Upper lobe of right lung (tissue), 1 donor: ENCODE measurements around the gene C3orf52. TPM values are rescaled to one million over a fixed set of nuclear protein-coding genes. Genes with fewer than 3 reads are reported as not detected.

Experiments
- ATAC-seq: fragments of 200-7000 bp; cut with Tn5 transposase; one replicate; pipeline ENCODE4 v1.9.1; 2020; ENCODE audit warnings: mild to moderate bottlenecking, moderate library complexity
- DNase-seq: peaks from one replicate; pipeline ENCODE4 v3.0.0-alpha.2; 2020
- H3K27ac ChIP-seq: fragments of 200-600 bp; one replicate; pipeline ENCODE4 v1.8.0; 2022
- H3K27me3 ChIP-seq: fragments of 200-600 bp; one replicate; pipeline ENCODE4 v1.8.0; 2022; ENCODE audit warnings: mild to moderate bottlenecking
- H3K36me3 ChIP-seq: fragments of 200-600 bp; one replicate; pipeline ENCODE4 v1.8.0; 2022
- H3K4me1 ChIP-seq: fragments of 200-600 bp; one replicate; pipeline ENCODE4 v1.8.0; 2022
- H3K4me3 ChIP-seq: fragments of 200-600 bp; one replicate; pipeline ENCODE4 v1.8.0; 2022; ENCODE audit warnings: mild to moderate bottlenecking
- H3K9me3 ChIP-seq: fragments of 200-600 bp; one replicate; pipeline ENCODE4 v1.8.0; 2022
- intact Hi-C: fragments of 100-400 bp; cut with DNase I; formaldehyde crosslinking; loops from one replicate; pipeline ENCODE4 v1.11.0; 2022
- total RNA-seq: library from RNA; stranded (reverse); fragmentation: NEBNext Ultra II Directional; extraction: Animal tissue kit (Norgen Biotek cat#: 25700); gene quantifications from one replicate; pipeline ENCODE4 v1.2.1, GENCODE V29; 2021
- TF ChIP-seq, protein P1 (sequence below): fragments of 200-600 bp; IDR thresholded peaks from one replicate; pipeline ENCODE4 v1.8.0; 2022; ENCODE audit warnings: antibody characterized with exemption
- donor health status: DM: no; HTN: yes; CAD: no; lungs with severe emphysema.

The C3orf52 gene
- total RNA-seq, 1 donor from 2014 or later = 20.1 TPM

GRCh38 chr3:112046599-112046998, 39.6 kb upstream of the C3orf52 start:
- intact Hi-C loops = no loop called here
- Histone ChIP-seq H3K4me3 (no peak overlapping the region), H3K36me3 (no peaks in the 10 kb centered on the region), H3K27ac (no peak overlapping the region), H3K27me3 (no peaks in the 10 kb centered on the region), H3K4me1 (no peaks in the 10 kb centered on the region), H3K9me3 (no peaks in the 10 kb centered on the region)
- ATAC-seq (no peak), DNase-seq (no peak)
- TF ChIP-seq, protein P1, sequence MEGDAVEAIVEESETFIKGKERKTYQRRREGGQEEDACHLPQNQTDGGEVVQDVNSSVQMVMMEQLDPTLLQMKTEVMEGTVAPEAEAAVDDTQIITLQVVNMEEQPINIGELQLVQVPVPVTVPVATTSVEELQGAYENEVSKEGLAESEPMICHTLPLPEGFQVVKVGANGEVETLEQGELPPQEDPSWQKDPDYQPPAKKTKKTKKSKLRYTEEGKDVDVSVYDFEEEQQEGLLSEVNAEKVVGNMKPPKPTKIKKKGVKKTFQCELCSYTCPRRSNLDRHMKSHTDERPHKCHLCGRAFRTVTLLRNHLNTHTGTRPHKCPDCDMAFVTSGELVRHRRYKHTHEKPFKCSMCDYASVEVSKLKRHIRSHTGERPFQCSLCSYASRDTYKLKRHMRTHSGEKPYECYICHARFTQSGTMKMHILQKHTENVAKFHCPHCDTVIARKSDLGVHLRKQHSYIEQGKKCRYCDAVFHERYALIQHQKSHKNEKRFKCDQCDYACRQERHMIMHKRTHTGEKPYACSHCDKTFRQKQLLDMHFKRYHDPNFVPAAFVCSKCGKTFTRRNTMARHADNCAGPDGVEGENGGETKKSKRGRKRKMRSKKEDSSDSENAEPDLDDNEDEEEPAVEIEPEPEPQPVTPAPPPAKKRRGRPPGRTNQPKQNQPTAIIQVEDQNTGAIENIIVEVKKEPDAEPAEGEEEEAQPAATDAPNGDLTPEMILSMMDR = no peak

- intact Hi-C loops = no loop called here
- TF ChIP-seq, protein P1 = no peak
- Histone ChIP-seq H3K4me1 (no peaks in the 10 kb centered on the region), H3K27me3 (no peaks in the 10 kb centered on the region), H3K9me3 (no peaks in the 10 kb centered on the region), H3K27ac (no peak overlapping the region), H3K36me3 (no peaks in the 10 kb centered on the region), H3K4me3 (no peak overlapping the region)
- no peak for DNase-seq
- ATAC-seq = no peak
Observed at GRCh38 chr3:112047264-112047663, 38.9 kb upstream of the C3orf52 start.

GRCh38 chr3:112048911-112049310, 37.3 kb upstream of the C3orf52 start:
- Histone ChIP-seq H3K27me3 (no peaks in the 10 kb centered on the region), H3K4me3 (no peak overlapping the region), H3K27ac (no peak overlapping the region), H3K9me3 (no peaks in the 10 kb centered on the region), H3K36me3 (no peaks in the 10 kb centered on the region), H3K4me1 (no peaks in the 10 kb centered on the region)
- DNase-seq (peak; percentile 67), ATAC-seq (peak; percentile 83)
- intact Hi-C loops = no loop called here
- TF ChIP-seq, protein P1 = no peak

- Histone ChIP-seq H3K27ac (no peak overlapping the region), H3K4me1 (no peaks in the 10 kb centered on the region), H3K4me3 (no peak overlapping the region), H3K9me3 (no peaks in the 10 kb centered on the region), H3K36me3 (no peaks in the 10 kb centered on the region), H3K27me3 (no peaks in the 10 kb centered on the region)
- ATAC-seq (no peak), DNase-seq (no peak)
- intact Hi-C loops = no loop called here
- TF ChIP-seq, protein P1 = no peak
Observed at GRCh38 chr3:112053229-112053628, 33.0 kb upstream of the C3orf52 start.

- no peaks in the 10 kb centered on the region for H3K4me1 ChIP-seq
- H3K9me3 ChIP-seq = no peaks in the 10 kb centered on the region
- no peak overlapping the region for H3K27ac ChIP-seq
- no peaks in the 10 kb centered on the region for H3K27me3 ChIP-seq
- H3K4me3 ChIP-seq = no peak overlapping the region
- intact Hi-C loops = no loop called here
- no peaks in the 10 kb centered on the region for H3K36me3 ChIP-seq
- TF ChIP-seq, protein P1 = no peak
- no peak for DNase-seq
- peak; percentile 55 for ATAC-seq
Observed at GRCh38 chr3:112056451-112056929, 29.7 kb upstream of the C3orf52 start.

DNA sequence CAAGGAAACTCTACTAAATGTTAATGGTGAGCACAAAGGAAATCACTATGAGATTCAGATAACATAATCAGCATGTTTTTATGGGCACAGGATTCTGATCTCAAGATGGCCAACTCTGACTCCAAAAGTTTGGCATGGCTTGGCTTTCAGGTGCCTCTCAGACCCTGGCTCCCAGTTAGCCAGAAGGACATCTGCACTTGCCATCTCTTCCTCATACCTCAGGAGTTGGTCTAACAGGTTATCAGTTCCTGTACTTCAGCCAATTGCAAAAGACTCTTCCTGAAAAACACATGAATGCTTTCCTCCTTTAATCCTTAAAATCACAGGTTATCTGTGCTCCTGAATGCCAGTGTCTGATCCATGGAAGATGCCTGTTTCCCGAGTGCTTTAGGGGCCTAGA, 26.7 kb upstream of the C3orf52 start:
- ATAC-seq (no peak), DNase-seq (no peak)
- no peaks in the 10 kb centered on the region for H3K4me1 ChIP-seq
- intact Hi-C loops = no loop called here
- H3K27me3 ChIP-seq = no peaks in the 10 kb centered on the region
- no peaks in the 10 kb centered on the region for H3K36me3 ChIP-seq
- H3K9me3 ChIP-seq = no peaks in the 10 kb centered on the region
- H3K27ac ChIP-seq = no peak overlapping the region
- H3K4me3 ChIP-seq = no peak overlapping the region
- TF ChIP-seq, protein P1 = no peak
